Duodenal mucosa (tissue), 2 donors: ENCODE measurements around the gene RPS6KB2.

Experiments
- H3K27ac ChIP-seq: one replicate; pipeline ENCODE4 v1.7.0; 2013; ENCODE audit warnings: low read depth, low read length
- H3K27me3 ChIP-seq, 2 donors: one replicate each; pipeline ENCODE4 v1.7.0; 2013; ENCODE audit warnings: low read length in 2 of 2, control low read depth in 1 of 2; ENCODE audit not compliant: insufficient read depth in 2 of 2, control insufficient read depth in 1 of 2
- H3K36me3 ChIP-seq, 2 donors: one replicate each; pipeline ENCODE4 v1.7.0; 2013; ENCODE audit warnings: low read length in 2 of 2, control low read depth in 1 of 2; ENCODE audit not compliant: insufficient read depth in 2 of 2, control insufficient read depth in 1 of 2
- H3K4me1 ChIP-seq, 2 donors: one replicate each; pipeline ENCODE4 v1.7.0; 2013; ENCODE audit warnings: low read length in 2 of 2, control low read depth in 1 of 2; ENCODE audit not compliant: insufficient read depth in 2 of 2, control insufficient read depth in 1 of 2
- H3K4me3 ChIP-seq, 2 donors: one replicate each; pipeline ENCODE4 v1.7.0; 2013; ENCODE audit warnings: low read length in 2 of 2, low read depth in 1 of 2
- H3K9ac ChIP-seq, 2 donors: one replicate each; pipeline ENCODE4 v1.7.0; 2013; ENCODE audit warnings: low read length in 2 of 2, low read depth in 1 of 2
- H3K9me3 ChIP-seq, 2 donors: one replicate each; pipeline ENCODE4 v1.7.0; 2013; ENCODE audit warnings: low read length in 2 of 2, control low read depth in 1 of 2; ENCODE audit not compliant: control insufficient read depth in 1 of 2

The RPS6KB2 gene

DNA sequence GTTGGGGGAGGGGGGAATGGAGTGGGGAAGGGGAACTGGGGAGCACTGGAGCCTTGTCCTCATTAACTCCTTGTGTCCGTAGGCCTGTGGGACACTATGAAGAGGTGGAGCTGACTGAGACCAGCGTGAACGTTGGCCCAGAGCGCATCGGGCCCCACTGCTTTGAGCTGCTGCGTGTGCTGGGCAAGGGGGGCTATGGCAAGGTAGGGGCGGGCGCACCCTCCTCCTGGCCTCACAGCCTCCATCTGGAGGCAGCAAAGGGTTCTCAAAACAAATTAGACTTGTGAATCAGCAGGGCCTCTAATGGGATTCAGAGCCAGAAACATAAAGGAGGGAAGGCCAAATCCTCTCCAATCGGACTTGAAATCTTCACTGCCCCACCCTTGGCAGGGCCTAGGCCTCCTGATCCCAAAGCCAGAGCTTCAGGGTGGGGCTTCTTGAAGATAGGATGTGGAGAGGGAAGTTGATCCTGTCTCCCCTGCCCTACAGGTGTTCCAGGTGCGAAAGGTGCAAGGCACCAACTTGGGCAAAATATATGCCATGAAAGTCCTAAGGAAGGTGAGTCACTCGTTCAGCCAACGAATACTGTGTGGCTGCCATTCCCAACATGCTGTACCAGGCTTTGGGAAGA is 859 bp downstream of the RPS6KB2 start:
- peak overlapping the region; percentile 88 to 98 for H3K4me3 ChIP-seq
- no peaks in the 10 kb centered on the region for H3K27me3 ChIP-seq
- H3K36me3 ChIP-seq: peaks cover 15 to 31% of the 10 kb centered on the region in 2 donors
- no peaks in the 10 kb centered on the region for H3K9me3 ChIP-seq
- peaks cover 8 to 19% of the 10 kb centered on the region in 2 donors for H3K4me1 ChIP-seq
- H3K27ac ChIP-seq: peak overlapping the region; percentile 74
- peak overlapping the region; percentile 93 to 97 for H3K9ac ChIP-seq

DNA sequence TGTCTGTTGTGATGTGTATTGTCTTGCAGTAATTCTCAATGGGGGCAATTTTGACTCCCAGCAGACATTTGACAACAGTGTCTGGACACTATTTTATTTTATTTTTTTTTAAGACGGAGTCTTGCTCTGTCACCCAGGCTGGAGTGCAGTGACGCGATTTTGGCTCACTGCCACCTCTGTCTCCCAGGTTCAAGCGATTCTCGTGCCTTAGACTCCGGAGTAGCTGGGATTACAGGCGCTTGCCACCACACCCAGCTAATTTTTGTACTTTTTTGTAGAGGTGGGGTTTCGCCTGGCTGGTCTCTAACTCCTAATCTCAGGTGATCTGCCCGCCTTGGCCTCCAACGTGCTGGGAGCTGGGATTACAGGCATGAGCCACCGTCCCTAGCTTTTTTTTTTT is 1.4 kb downstream of the RPS6KB2 start:
- H3K9me3 ChIP-seq: no peaks in the 10 kb centered on the region
- peaks cover 21 to 37% of the 10 kb centered on the region in 2 donors for H3K36me3 ChIP-seq
- H3K27me3 ChIP-seq: no peaks in the 10 kb centered on the region
- H3K4me1 ChIP-seq: peaks cover 8 to 24% of the 10 kb centered on the region in 2 donors
- no peak overlapping the region for H3K27ac ChIP-seq
- peak overlapping the region in 1 of 2 donors; percentile 97 for H3K9ac ChIP-seq
- peak overlapping the region; percentile 88 to 98 for H3K4me3 ChIP-seq

DNA sequence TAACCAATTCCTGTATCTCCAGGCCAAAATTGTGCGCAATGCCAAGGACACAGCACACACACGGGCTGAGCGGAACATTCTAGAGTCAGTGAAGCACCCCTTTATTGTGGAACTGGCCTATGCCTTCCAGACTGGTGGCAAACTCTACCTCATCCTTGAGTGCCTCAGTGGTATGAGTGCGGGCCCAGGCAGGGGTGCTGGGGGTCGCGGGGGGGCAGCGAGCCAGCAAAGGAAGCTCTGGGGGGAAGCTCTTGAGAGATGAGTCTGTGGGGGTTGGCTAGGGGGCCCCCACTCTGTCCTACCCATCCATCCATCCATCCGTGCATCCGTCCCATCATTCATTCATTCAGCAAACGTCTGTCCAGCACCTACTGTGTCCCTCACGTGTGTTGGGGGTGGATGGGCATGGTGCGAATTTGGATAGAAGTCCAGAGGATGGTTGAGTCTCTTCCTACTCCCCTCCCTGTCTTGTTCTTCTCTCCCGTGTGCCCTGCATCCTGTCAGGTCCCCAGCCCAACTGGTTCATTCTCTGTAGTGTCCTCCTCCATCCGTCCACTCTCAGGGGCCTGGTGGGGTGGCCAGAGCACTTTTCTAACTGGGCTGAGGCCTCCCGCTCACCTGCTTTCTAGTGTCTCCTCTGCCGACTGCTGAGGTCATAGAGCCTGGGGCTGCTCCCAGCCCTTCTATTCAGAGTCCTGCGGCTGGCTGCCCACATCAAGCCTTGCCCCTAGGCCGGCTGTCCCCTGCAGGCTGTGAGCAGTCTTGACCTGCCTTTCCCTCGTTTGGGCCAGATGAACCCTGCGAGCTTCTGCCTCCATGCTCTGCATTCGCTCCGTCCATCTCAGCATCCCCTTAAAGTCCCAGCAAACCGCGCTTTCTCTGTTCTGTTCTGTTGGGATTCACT is 3.3 kb downstream of the RPS6KB2 start:
- peaks cover 23 to 50% of the 10 kb centered on the region in 2 donors for H3K36me3 ChIP-seq
- no peak overlapping the region for H3K4me3 ChIP-seq
- H3K4me1 ChIP-seq: peaks cover 8 to 41% of the 10 kb centered on the region in 2 donors
- H3K9me3 ChIP-seq: no peaks in the 10 kb centered on the region
- H3K27me3 ChIP-seq: no peaks in the 10 kb centered on the region
- no peak overlapping the region for H3K27ac ChIP-seq
- no peak overlapping the region for H3K9ac ChIP-seq

DNA sequence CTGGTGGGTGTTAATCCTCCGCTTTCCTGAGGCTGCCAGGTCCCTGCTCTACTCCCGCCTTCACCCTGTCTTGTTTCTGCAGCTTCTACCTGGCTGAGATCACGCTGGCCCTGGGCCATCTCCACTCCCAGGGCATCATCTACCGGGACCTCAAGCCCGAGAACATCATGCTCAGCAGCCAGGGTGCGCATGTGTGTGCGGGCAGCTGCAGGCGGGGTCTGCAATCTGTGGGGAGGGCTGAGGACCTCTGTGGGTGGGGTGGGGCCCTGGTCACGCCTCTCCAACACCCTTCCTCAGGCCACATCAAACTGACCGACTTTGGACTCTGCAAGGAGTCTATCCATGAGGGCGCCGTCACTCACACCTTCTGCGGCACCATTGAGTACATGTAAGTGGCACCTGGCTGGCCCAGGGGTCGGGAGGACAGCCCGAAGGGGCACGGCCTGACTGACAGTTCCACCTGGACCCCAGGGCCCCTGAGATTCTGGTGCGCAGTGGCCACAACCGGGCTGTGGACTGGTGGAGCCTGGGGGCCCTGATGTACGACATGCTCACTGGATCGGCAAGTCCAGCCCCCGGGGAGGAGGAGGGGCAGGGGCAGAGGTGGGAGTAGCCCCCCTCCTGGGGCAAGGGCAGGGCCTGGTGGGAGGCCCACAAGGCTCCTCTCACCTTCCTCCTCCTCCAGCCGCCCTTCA is 4.5 kb downstream of the RPS6KB2 start:
- no peak overlapping the region for H3K9ac ChIP-seq
- H3K4me1 ChIP-seq: peaks cover 8 to 37% of the 10 kb centered on the region in 2 donors
- no peak overlapping the region for H3K4me3 ChIP-seq
- no peak overlapping the region for H3K27ac ChIP-seq
- no peaks in the 10 kb centered on the region for H3K9me3 ChIP-seq
- no peaks in the 10 kb centered on the region for H3K27me3 ChIP-seq
- peaks cover 23 to 56% of the 10 kb centered on the region in 2 donors for H3K36me3 ChIP-seq

DNA sequence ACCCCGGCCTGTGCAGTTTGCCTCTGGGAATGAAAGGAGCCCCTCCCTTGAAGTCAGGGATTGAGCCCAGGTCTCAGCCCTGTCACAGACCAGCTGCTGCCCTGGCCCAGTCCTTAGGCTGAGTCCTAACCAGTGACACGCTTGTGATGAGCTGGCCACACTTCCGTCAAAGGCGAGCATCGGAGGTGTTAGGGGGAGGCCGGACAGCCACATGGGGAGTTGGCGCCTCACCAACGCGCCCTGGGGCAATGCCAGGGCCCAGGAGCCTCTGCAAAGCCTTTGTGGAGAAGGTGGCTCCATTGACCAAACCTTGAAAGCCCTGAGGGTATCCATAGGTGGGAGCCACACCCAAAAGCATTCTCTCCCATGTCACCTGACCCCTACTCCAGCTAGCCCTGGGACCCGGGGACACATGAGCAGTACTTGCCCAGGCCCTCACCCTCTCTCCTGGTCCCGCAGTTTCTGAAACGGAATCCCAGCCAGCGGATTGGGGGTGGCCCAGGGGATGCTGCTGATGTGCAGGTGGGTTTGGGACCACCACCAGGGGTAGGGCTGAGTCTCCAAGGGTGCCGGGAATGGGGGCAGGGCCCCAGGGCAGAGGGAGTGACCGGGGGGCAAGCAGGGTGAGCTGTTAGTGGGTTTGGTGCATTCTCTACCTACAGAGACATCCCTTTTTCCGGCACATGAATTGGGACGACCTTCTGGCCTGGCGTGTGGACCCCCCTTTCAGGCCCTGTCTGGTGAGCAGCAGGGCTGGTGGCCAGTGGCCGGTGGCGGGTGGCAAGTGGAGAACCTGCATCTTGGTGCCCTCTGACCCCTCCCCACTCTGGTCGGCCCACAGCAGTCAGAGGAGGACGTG is 5.5 kb downstream of the RPS6KB2 start:
- peaks cover 8 to 36% of the 10 kb centered on the region in 2 donors for H3K4me1 ChIP-seq
- H3K27me3 ChIP-seq: no peaks in the 10 kb centered on the region
- H3K9me3 ChIP-seq: no peaks in the 10 kb centered on the region
- peaks cover 23 to 63% of the 10 kb centered on the region in 2 donors for H3K36me3 ChIP-seq
- no peak overlapping the region for H3K4me3 ChIP-seq
- no peak overlapping the region for H3K9ac ChIP-seq
- H3K27ac ChIP-seq: no peak overlapping the region

DNA sequence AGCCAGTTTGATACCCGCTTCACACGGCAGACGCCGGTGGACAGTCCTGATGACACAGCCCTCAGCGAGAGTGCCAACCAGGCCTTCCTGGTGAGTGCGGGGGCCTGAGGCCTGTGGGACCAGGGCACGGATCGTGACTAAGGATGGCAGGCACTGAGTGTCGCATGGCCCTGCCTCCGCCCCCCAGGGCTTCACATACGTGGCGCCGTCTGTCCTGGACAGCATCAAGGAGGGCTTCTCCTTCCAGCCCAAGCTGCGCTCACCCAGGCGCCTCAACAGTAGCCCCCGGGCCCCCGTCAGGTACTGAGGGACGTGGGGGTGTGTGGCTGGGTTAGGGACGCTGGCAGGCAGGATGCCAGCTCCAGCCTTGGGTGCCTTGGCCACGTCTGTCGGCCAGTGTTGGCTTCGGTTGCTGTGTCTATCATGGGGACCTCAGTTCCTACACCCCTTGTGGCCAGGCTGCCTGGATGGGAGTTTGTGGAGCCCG is 6.1 kb downstream of the RPS6KB2 start:
- H3K27ac ChIP-seq: no peak overlapping the region
- H3K4me1 ChIP-seq: peaks cover 7 to 32% of the 10 kb centered on the region in 2 donors
- H3K9me3 ChIP-seq: no peaks in the 10 kb centered on the region
- no peak overlapping the region for H3K9ac ChIP-seq
- peaks cover 23 to 63% of the 10 kb centered on the region in 2 donors for H3K36me3 ChIP-seq
- H3K27me3 ChIP-seq: no peaks in the 10 kb centered on the region
- H3K4me3 ChIP-seq: no peak overlapping the region

DNA sequence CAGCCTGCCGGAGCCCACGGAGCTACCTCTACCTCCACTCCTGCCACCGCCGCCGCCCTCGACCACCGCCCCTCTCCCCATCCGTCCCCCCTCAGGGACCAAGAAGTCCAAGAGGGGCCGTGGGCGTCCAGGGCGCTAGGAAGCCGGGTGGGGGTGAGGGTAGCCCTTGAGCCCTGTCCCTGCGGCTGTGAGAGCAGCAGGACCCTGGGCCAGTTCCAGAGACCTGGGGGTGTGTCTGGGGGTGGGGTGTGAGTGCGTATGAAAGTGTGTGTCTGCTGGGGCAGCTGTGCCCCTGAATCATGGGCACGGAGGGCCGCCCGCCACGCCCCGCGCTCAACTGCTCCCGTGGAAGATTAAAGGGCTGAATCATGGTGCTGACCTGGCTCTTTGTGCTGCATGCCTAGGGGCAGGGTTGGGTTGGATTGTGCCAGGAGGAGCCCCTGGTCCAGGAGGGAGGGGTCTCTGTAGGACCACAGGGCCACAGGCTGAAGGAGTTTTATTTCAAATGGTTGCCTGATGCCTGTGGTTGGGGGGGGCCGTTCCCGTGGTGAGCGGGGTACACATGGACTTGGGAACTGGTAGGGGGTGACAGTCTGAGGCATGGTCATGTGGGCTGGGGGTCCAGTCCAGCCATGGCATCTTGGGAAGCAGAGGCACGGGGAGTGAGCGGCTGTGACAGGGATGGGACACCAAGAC is 6.9 kb downstream of the RPS6KB2 start:
- H3K9me3 ChIP-seq: no peaks in the 10 kb centered on the region
- H3K36me3 ChIP-seq: peaks cover 23 to 67% of the 10 kb centered on the region in 2 donors
- H3K4me3 ChIP-seq: peak overlapping the region in 1 of 2 donors; percentile 64
- H3K27ac ChIP-seq: no peak overlapping the region
- H3K27me3 ChIP-seq: no peaks in the 10 kb centered on the region
- no peak overlapping the region for H3K9ac ChIP-seq
- peaks cover 5 to 33% of the 10 kb centered on the region in 2 donors for H3K4me1 ChIP-seq

DNA sequence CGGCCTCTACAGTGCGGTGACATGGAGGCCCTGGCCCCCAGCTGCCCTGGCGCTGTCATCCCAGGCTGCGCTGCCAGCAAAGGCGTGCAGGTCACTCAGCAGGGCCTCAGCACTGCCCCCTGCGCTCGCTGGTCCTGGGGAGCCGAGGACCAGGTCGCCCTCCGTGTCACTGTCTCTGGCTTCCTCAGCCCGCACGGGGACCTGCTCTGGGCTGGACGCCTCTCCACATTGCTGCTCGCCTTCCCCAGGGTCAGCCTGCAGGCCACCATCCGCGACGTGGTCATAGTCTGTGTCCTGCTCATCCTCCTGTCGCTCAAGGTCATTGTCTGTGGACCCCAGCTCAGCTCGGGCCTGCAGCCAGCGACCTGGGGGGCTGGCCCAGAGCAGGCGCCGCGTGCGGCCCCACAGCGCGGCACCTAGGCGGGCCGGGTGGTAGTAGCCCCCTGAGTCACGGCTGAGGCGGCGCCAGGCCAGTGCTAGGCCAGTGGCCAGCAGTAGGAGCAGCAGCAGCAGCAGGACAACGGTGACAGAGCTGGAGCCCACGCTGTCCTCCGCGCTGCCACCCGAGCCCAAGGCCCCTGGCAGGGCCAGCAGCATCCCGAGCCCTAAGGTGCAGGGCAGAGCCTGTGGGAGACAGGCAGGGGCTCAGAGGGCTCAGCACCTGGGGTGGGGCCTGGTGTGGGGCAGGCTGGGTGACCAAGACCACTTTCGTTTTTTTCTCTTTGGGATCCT is 7.6 kb downstream of the RPS6KB2 start:
- H3K4me1 ChIP-seq: peaks cover 5 to 33% of the 10 kb centered on the region in 2 donors
- no peak overlapping the region for H3K27ac ChIP-seq
- H3K9me3 ChIP-seq: no peaks in the 10 kb centered on the region
- H3K4me3 ChIP-seq: peak overlapping the region; percentile 22 to 64
- no peak overlapping the region for H3K9ac ChIP-seq
- peaks cover 23 to 66% of the 10 kb centered on the region in 2 donors for H3K36me3 ChIP-seq
- H3K27me3 ChIP-seq: no peaks in the 10 kb centered on the region
